Neuronal stem cell (in vitro differentiated cells): ENCODE measurements around the gene MYO19.
A peak's percentile ranks its signal among the peaks of the same experiment; 100 is the strongest.

Experiments
- DNase-seq: peaks from one replicate; pipeline ENCODE4 v3.0.0-alpha.2; 2013; ENCODE audit warnings: low spot score
- H2AFZ ChIP-seq: one replicate; pipeline ENCODE4 v1.6.1; 2013; ENCODE audit warnings: mild to moderate bottlenecking, low read length, inconsistent platforms
- H2AK5ac ChIP-seq: 2 replicates; pipeline ENCODE4 v1.6.1; 2013; ENCODE audit warnings: low read depth, mild to moderate bottlenecking, inconsistent platforms, low read length, moderate library complexity, mixed read lengths
- H2BK120ac ChIP-seq: 2 replicates; pipeline ENCODE4 v1.6.1; 2013; ENCODE audit warnings: low read depth, mild to moderate bottlenecking, inconsistent platforms, low read length, moderate library complexity, mixed read lengths
- H2BK12ac ChIP-seq: one replicate; pipeline ENCODE4 v1.6.1; 2013; ENCODE audit warnings: low read length, inconsistent platforms
- H2BK15ac ChIP-seq: 2 replicates; pipeline ENCODE4 v1.6.1; 2013; ENCODE audit warnings: mild to moderate bottlenecking, low read length, inconsistent platforms, mixed read lengths
- H2BK5ac ChIP-seq: one replicate; pipeline ENCODE4 v1.6.1; 2013; ENCODE audit warnings: inconsistent platforms, mild to moderate bottlenecking, low read length, moderate library complexity
- H3K14ac ChIP-seq: one replicate; pipeline ENCODE4 v1.6.1; 2013; ENCODE audit warnings: low read length, inconsistent platforms
- H3K18ac ChIP-seq: 2 replicates; pipeline ENCODE4 v1.6.1; 2013; ENCODE audit warnings: low read length, inconsistent platforms
- H3K23ac ChIP-seq: 2 replicates; pipeline ENCODE4 v1.6.1; 2013; ENCODE audit warnings: low read depth, mild to moderate bottlenecking, mixed read lengths, low read length, inconsistent platforms; ENCODE audit not compliant: poor library complexity
- H3K27ac ChIP-seq: replicated peaks from 3 replicates; pipeline ENCODE4 v1.5.1; 2013; ENCODE audit warnings: low read length, inconsistent platforms
- H3K27me3 ChIP-seq, 3 experiments: 2 replicates each; pipeline ENCODE4 v1.6.1; 2013; ENCODE audit warnings: low read length in 3 of 3, mild to moderate bottlenecking in 2 of 3, inconsistent platforms in 1 of 3, low read depth in 1 of 3, mixed read lengths in 1 of 3, moderate library complexity in 1 of 3; ENCODE audit not compliant: control insufficient read depth in 3 of 3, insufficient read depth in 3 of 3
- H3K36me3 ChIP-seq, 2 donors: replicated peaks in 1 of 2; 2 replicates each; pipeline ENCODE4 v1.6.1; 2013; ENCODE audit warnings: low read length in 2 of 2; ENCODE audit not compliant: control insufficient read depth in 2 of 2, insufficient read depth in 2 of 2
- H3K4ac ChIP-seq: 2 replicates; pipeline ENCODE4 v1.6.1; 2013; ENCODE audit warnings: inconsistent platforms, mild to moderate bottlenecking, low read length, moderate library complexity
- H3K4me1 ChIP-seq, 2 donors: 1 replicate in 1 of 2; 2 replicates in 1 of 2; pipeline ENCODE4 v1.6.1; 2013; ENCODE audit warnings: low read length in 2 of 2, low read depth in 1 of 2; ENCODE audit not compliant: control insufficient read depth in 2 of 2, insufficient read depth in 1 of 2
- H3K4me2 ChIP-seq: one replicate; pipeline ENCODE4 v1.6.1; 2013; ENCODE audit warnings: mild to moderate bottlenecking, low read length, inconsistent platforms; ENCODE audit not compliant: insufficient read depth, poor library complexity, severe bottlenecking
- H3K4me3 ChIP-seq, 2 donors: 2 replicates each; pipeline ENCODE4 v1.5.1; 2013; ENCODE audit warnings: low read length in 2 of 2, mild to moderate bottlenecking in 2 of 2, inconsistent platforms in 1 of 2, moderate library complexity in 1 of 2
- H3K79me1 ChIP-seq: one replicate; pipeline ENCODE4 v1.6.1; 2013; ENCODE audit warnings: low read depth, mild to moderate bottlenecking, inconsistent platforms, low read length, moderate library complexity
- H3K9ac ChIP-seq: one replicate; pipeline ENCODE4 v1.6.1; 2013; ENCODE audit warnings: mild to moderate bottlenecking, low read depth, low read length, inconsistent platforms; ENCODE audit not compliant: poor library complexity
- H3K9me3 ChIP-seq, 2 donors: replicated peaks in 1 of 2; 2 replicates each; pipeline versions ENCODE3 to v1.6.1; 2013; ENCODE audit warnings: low read length in 2 of 2, mild to moderate bottlenecking in 2 of 2, inconsistent platforms in 1 of 2, low read depth in 1 of 2, mixed read lengths in 1 of 2, moderate library complexity in 1 of 2; ENCODE audit not compliant: control insufficient read depth in 2 of 2, insufficient read depth in 1 of 2
- H4K8ac ChIP-seq: one replicate; pipeline ENCODE4 v1.6.1; 2013; ENCODE audit warnings: low read depth, mild to moderate bottlenecking, inconsistent platforms, low read length, moderate library complexity
- H4K91ac ChIP-seq: one replicate; pipeline ENCODE4 v1.6.1; 2013; ENCODE audit warnings: low read length, low read depth, mild to moderate bottlenecking, inconsistent platforms; ENCODE audit not compliant: poor library complexity
- WGBS, 2 donors: extraction: QIAGEN DNeasy Blood & Tissue Kit; methylation state at CpG; one replicate each; pipeline ENCODE4 v1.1.7; 2013; ENCODE audit warnings: missing lambda C conversion rate in 2 of 2, mixed read lengths in 1 of 2; ENCODE audit not compliant: insufficient read length in 2 of 2, insufficient replicate concordance in 1 of 2; ENCODE audit errors: extremely low coverage in 2 of 2; 5-methylcytosine and 5-hydroxymethylcytosine counted together

Gene MYO19

DNA sequence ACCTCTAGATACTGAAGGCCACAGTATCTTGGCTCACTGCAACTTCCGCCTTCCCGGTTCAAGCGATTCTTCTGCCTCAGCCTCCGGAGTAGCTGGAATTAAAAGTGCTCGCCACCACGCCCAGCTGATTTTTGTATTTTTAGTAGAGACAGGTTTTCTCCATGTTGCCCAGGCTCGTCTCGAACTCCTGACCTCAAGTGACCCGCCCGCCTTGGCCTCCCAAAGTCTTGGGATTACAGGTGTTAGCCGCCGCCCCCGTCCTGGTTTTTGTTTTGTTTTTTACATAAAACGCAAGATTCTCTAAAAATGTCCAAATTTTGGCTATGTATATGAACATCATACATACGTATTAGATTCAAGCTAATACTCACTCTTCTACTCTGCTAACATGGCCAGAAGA is 8.1 kb upstream of the MYO19 start:
- Histone ChIP-seq H3K4ac (no peak overlapping the region), H3K18ac (no peak overlapping the region), H3K4me1 (peaks cover 4 to 6% of the 10 kb centered on the region in 2 donors), H3K27me3 (no peaks in the 10 kb centered on the region), H3K27ac (no peak overlapping the region), H2AK5ac (no peak overlapping the region), H3K79me1 (peaks cover 6% of the 10 kb centered on the region), H3K4me2 (no peak overlapping the region), H3K9ac (no peak overlapping the region), H2AFZ (no peak overlapping the region), H4K8ac (no peak overlapping the region), H3K9me3 (no peaks in the 10 kb centered on the region), H2BK12ac (no peak overlapping the region), H2BK15ac (no peak overlapping the region), H3K4me3 (no peak overlapping the region), H3K23ac (no peak overlapping the region), H4K91ac (no peak overlapping the region), H2BK120ac (no peak overlapping the region), H3K36me3 (peaks cover 2 to 34% of the 10 kb centered on the region in 2 donors), H2BK5ac (no peak overlapping the region), H3K14ac (no peak overlapping the region)
- no peak for DNase-seq
- WGBS, 2 donors = no CpG with 5 or more reads among the region's 15 CpGs

GRCh38 chr17:36540696-36541095 is 6.0 kb upstream of the MYO19 start:
- Histone ChIP-seq H3K36me3 (peaks cover 7 to 38% of the 10 kb centered on the region in 2 donors), H2BK15ac (no peak overlapping the region), H3K4me3 (no peak overlapping the region), H3K14ac (no peak overlapping the region), H2AK5ac (no peak overlapping the region), H3K27ac (no peak overlapping the region), H4K91ac (no peak overlapping the region), H2BK120ac (no peak overlapping the region), H4K8ac (no peak overlapping the region), H3K4me1 (peaks cover 3 to 6% of the 10 kb centered on the region in 2 donors), H3K9ac (no peak overlapping the region), H3K4me2 (no peak overlapping the region), H2BK12ac (no peak overlapping the region), H2BK5ac (no peak overlapping the region), H3K4ac (no peak overlapping the region), H3K23ac (no peak overlapping the region), H3K9me3 (no peaks in the 10 kb centered on the region), H3K27me3 (no peaks in the 10 kb centered on the region), H3K18ac (no peak overlapping the region), H3K79me1 (peaks cover 5% of the 10 kb centered on the region), H2AFZ (no peak overlapping the region)
- DNase-seq = no peak
- no CpG with 5 or more reads among the region's 3 CpGs for WGBS, 2 donors

GRCh38 chr17:36535669-36536081 is 1.0 kb upstream of the MYO19 start:
- Histone ChIP-seq H4K91ac (no peak overlapping the region), H2BK12ac (no peak overlapping the region), H2AFZ (peak overlapping the region; percentile 94), H3K9ac (no peak overlapping the region), H2BK5ac (no peak overlapping the region), H3K4ac (no peak overlapping the region), H3K27me3 (no peaks in the 10 kb centered on the region), H3K36me3 (peaks cover 23 to 69% of the 10 kb centered on the region in 2 donors), H3K23ac (peak overlapping the region; percentile 77), H3K14ac (no peak overlapping the region), H2BK15ac (no peak overlapping the region), H2BK120ac (no peak overlapping the region), H2AK5ac (no peak overlapping the region), H3K27ac (no peak overlapping the region), H3K4me2 (peak overlapping the region; percentile 90), H3K4me1 (peaks cover 5 to 8% of the 10 kb centered on the region in 2 donors), H3K9me3 (no peaks in the 10 kb centered on the region), H3K4me3 (peak overlapping the region; percentile 86 to 98), H3K18ac (no peak overlapping the region), H4K8ac (no peak overlapping the region), H3K79me1 (no peaks in the 10 kb centered on the region)
- no CpG with 5 or more reads among the region's 15 CpGs for WGBS, 2 donors
- DNase-seq = no peak

DNA sequence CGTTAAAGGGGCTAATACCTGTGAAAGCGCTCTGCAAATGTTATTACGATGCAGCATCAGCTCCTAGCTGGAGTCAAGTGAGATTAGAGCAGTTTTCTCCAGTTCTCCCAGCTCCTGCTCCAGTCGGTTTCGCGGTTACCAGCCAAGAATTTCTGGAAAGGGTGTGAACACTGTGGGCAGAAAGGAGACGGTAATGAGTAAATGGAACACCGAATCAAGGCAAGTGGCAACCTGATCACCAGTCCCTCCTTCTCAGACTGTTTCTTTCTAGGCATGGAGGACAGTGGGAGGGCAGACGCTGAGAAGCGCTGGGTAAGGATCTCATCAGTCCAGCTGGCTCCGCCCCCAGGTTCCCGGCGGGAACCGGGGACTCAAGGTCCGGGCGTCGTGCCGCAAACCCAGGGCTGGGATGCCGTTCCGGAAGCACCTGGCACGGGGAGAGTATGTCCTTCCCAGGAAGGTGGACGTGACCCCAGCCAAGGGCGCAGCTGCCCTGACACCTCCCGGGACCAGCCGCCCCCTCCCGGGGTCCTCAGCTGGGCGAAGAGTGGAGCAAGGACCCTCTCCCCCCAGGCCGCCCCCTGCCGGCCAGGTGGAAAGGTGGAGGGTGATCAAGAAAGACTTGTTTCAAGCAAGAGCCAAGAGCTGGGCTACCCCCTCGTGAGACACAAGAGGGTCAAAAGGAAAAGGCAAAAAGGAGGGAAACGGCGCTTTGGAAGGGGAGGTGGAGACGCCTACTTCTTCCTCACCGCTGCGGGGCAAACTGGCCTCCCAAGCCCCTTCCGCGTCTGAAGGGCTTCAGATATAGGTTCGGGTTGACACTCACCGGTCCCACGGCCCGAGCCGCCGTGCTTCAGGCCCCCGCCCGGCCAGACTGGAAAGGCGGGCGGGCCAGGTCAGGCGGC is 481 bp downstream of the MYO19 start:
- H2BK120ac ChIP-seq = no peak overlapping the region
- H3K14ac ChIP-seq = no peak overlapping the region
- H3K9me3 ChIP-seq = no peaks in the 10 kb centered on the region
- peak overlapping the region; percentile 89 for H2BK5ac ChIP-seq
- peak overlapping the region; percentile 91 for H3K27ac ChIP-seq
- H2BK15ac ChIP-seq = peak overlapping the region; percentile 93
- H2AK5ac ChIP-seq = no peak overlapping the region
- WGBS, 2 donors = no CpG with 5 or more reads among the region's 48 CpGs
- H3K27me3 ChIP-seq = no peaks in the 10 kb centered on the region
- H3K4ac ChIP-seq = no peak overlapping the region
- H2BK12ac ChIP-seq = no peak overlapping the region
- peak; percentile 72 for DNase-seq
- no peak overlapping the region for H4K8ac ChIP-seq
- peak overlapping the region; percentile 98 for H3K18ac ChIP-seq
- peak overlapping the region; percentile 94 for H2AFZ ChIP-seq
- H3K36me3 ChIP-seq = peaks cover 25 to 73% of the 10 kb centered on the region in 2 donors
- peaks cover 5 to 8% of the 10 kb centered on the region in 2 donors for H3K4me1 ChIP-seq
- H3K4me3 ChIP-seq = peak overlapping the region; percentile 86 to 98
- no peaks in the 10 kb centered on the region for H3K79me1 ChIP-seq
- H3K23ac ChIP-seq = peak overlapping the region; percentile 77
- peak overlapping the region; percentile 94 for H3K9ac ChIP-seq
- H3K4me2 ChIP-seq = peak overlapping the region; percentile 99
- peak overlapping the region; percentile 48 for H4K91ac ChIP-seq
